CD14-positive monocyte (primary cell): Measurements from ENCODE around the gene MYO7B. TPM values are rescaled to one million over a fixed set of nuclear protein-coding genes. Genes with fewer than 3 reads are reported as not detected.

Experiments
- DNase-seq, 3 donors: peaks; one replicate each; pipeline ENCODE4 v3.0.0-alpha.2; 2011 to 2022
- H2AFZ ChIP-seq: 2 replicates; pipeline ENCODE4 v1.6.0; 2012; ENCODE audit warnings: mild to moderate bottlenecking, low read depth, low read length, inconsistent platforms; ENCODE audit not compliant: insufficient read depth, poor library complexity, severe bottlenecking
- H3K27ac ChIP-seq, 2 donors: 1 replicate in 1 of 2; 2 replicates in 1 of 2; pipeline ENCODE4 v1.5.1; 2012 to 2013; ENCODE audit warnings: low read length in 2 of 2, control low read depth in 1 of 2, inconsistent platforms in 1 of 2, low read depth in 1 of 2, mild to moderate bottlenecking in 1 of 2
- H3K27me3 ChIP-seq, 2 donors: one replicate each; pipeline versions ENCODE4 v1.6.0 to v1.6.1; 2011 to 2013; ENCODE audit warnings: low read length in 2 of 2; ENCODE audit not compliant: control insufficient read depth in 2 of 2, insufficient read depth in 2 of 2
- H3K36me3 ChIP-seq, 2 donors: replicated peaks in 1 of 2; 1 replicate in 1 of 2; 2 replicates in 1 of 2; pipeline versions ENCODE4 v1.5.1 to v1.6.1; 2012 to 2013; ENCODE audit warnings: low read length in 2 of 2, control low read depth in 1 of 2, inconsistent platforms in 1 of 2, mild to moderate bottlenecking in 1 of 2; ENCODE audit not compliant: insufficient read depth in 2 of 2, control insufficient read depth in 1 of 2
- H3K4me1 ChIP-seq, 2 donors: 1 replicate in 1 of 2; 2 replicates in 1 of 2; pipeline versions ENCODE4 v1.5.1 to v1.6.1; 2012 to 2013; ENCODE audit warnings: low read length in 2 of 2, control low read depth in 1 of 2, inconsistent platforms in 1 of 2, mild to moderate bottlenecking in 1 of 2, moderate library complexity in 1 of 2; ENCODE audit not compliant: insufficient read depth in 2 of 2, control insufficient read depth in 1 of 2
- H3K4me2 ChIP-seq: replicated peaks from 2 replicates; pipeline ENCODE3; 2012; ENCODE audit warnings: low read length, moderate library complexity, mild to moderate bottlenecking; ENCODE audit not compliant: poor library complexity, severe bottlenecking; ENCODE audit errors: extremely low read depth
- H3K4me3 ChIP-seq, 3 experiments: fragments of 200-600 bp in 1 of 3; sonication (generic) in 1 of 3; replicated peaks in 1 of 3; 1 replicate in 2 of 3; 2 replicates in 1 of 3; pipeline ENCODE4 v1.5.1; 2011 to 2013; ENCODE audit warnings: low read length in 3 of 3, mild to moderate bottlenecking in 3 of 3, control low read depth in 2 of 3, low read depth in 2 of 3, inconsistent platforms in 1 of 3, moderate library complexity in 1 of 3
- H3K79me2 ChIP-seq: 2 replicates; pipeline ENCODE4 v1.6.0; 2012; ENCODE audit warnings: mild to moderate bottlenecking, control low read depth, inconsistent platforms, low read length, moderate library complexity; ENCODE audit not compliant: insufficient read depth
- H3K9ac ChIP-seq: 2 replicates; pipeline ENCODE4 v1.6.0; 2017; ENCODE audit warnings: low read length, mild to moderate bottlenecking; ENCODE audit not compliant: insufficient read depth, poor library complexity, severe bottlenecking
- H3K9me3 ChIP-seq, 2 donors: replicated peaks in 1 of 2; 1 replicate in 1 of 2; 2 replicates in 1 of 2; pipeline versions ENCODE4 v1.5.1 to v1.6.1; 2012 to 2013; ENCODE audit warnings: low read length in 2 of 2, control low read depth in 1 of 2; ENCODE audit not compliant: control insufficient read depth in 1 of 2, insufficient read depth in 1 of 2
- H4K20me1 ChIP-seq: 2 replicates; pipeline ENCODE4 v1.6.0; 2012; ENCODE audit warnings: mild to moderate bottlenecking, low read length, control low read depth, moderate library complexity; ENCODE audit not compliant: insufficient read depth
- H3K27ac Mint-ChIP-seq, 7 donors: one replicate each; pipeline ENCODE4 v1.8.0; 2020; ENCODE audit warnings: mild to moderate bottlenecking in 7 of 7, mixed read lengths in 7 of 7, moderate library complexity in 6 of 7, inconsistent platforms in 2 of 7
- H3K27me3 Mint-ChIP-seq, 3 donors: one replicate each; pipeline ENCODE4 v1.8.0; 2021 to 2022; ENCODE audit warnings: low read depth in 3 of 3, mild to moderate bottlenecking in 3 of 3, mixed read lengths in 3 of 3, moderate library complexity in 3 of 3, inconsistent platforms in 1 of 3
- H3K36me3 Mint-ChIP-seq, 2 donors: one replicate each; pipeline ENCODE4 v1.8.0; 2020; ENCODE audit warnings: mixed read lengths in 2 of 2, inconsistent platforms in 1 of 2, mild to moderate bottlenecking in 1 of 2
- H3K4me1 Mint-ChIP-seq: one replicate; pipeline ENCODE4 v1.8.0; 2020; ENCODE audit warnings: mild to moderate bottlenecking, mixed read lengths
- H3K4me3 Mint-ChIP-seq, 2 donors: one replicate each; pipeline ENCODE4 v1.8.0; 2020; ENCODE audit warnings: mild to moderate bottlenecking in 2 of 2, mixed read lengths in 2 of 2, moderate library complexity in 1 of 2
- H3K9me3 Mint-ChIP-seq, 7 donors: one replicate each; pipeline ENCODE4 v1.8.0; 2020 to 2022; ENCODE audit warnings: mixed read lengths in 7 of 7, mild to moderate bottlenecking in 6 of 7, moderate library complexity in 6 of 7, inconsistent platforms in 2 of 7
- WGBS: methylation state at CpG from one replicate; pipeline ENCODE4 v1.1.5; 2013; ENCODE audit warnings: missing lambda C conversion rate; ENCODE audit not compliant: insufficient coverage; 5-methylcytosine and 5-hydroxymethylcytosine counted together
- intact Hi-C, 2 donors: fragments of 100-400 bp; cut with micrococcal nuclease; formaldehyde crosslinking; loops; one replicate each; pipeline versions ENCODE4 v1.15.0 to v1.15.1; 2023
- polyA plus RNA-seq, 3 donors: library from polyadenylated mRNA; depleted of rRNA in 1 of 3; unstranded in 2 of 3; stranded (reverse) in 1 of 3; fragments of 300-500 nt in 2 of 3; fragments of >200 nt in 1 of 3; fragmentation: Illumina TruSeq in 2 of 3; gene quantifications; 1 replicate in 2 of 3; 2 replicates in 1 of 3; pipeline ENCODE4 v1.2.3, GENCODE V29; 2012 to 2021
- TF ChIP-seq, protein P1 (sequence below): fragments of 200-600 bp; IDR thresholded peaks from one replicate; pipeline ENCODE4 v1.8.0; 2022; ENCODE audit warnings: antibody characterized with exemption, mild to moderate bottlenecking

Gene MYO7B
- polyA plus RNA-seq, 3 donors, result 7.3 to 9.8 (median 9.0) TPM

DNA sequence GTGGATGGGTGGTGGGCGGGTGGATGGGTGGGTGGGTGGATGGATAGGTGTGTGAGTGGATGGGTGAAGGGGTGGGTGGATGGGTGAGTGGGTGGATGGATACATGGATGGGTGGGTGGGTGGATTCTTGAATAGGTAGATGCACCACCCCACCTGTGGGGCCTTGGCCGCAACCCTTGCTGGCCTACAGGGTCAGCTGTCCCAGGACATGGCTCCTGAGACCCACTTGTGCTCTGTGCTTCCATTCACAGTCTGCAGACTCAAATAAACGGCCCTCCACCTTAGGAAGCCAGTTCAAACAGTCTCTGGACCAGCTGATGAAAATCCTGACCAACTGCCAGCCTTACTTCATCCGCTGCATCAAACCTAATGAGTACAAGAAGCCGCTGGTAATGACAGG lies 54.4 kb downstream of the MYO7B start:
- Histone ChIP-seq H2AFZ (no peak overlapping the region), H3K27me3 (no peaks in the 10 kb centered on the region), H4K20me1 (no peaks in the 10 kb centered on the region), H3K4me1 (no peaks in the 10 kb centered on the region), H3K27ac (no peak overlapping the region), H3K9ac (no peak overlapping the region), H3K9me3 (no peaks in the 10 kb centered on the region), H3K79me2 (no peaks in the 10 kb centered on the region), H3K4me2 (no peak overlapping the region), H3K36me3 (no peaks in the 10 kb centered on the region), H3K4me3 (no peak overlapping the region)
- intact Hi-C loops, result loop anchor here (2.0 kb wide), 1 partner anchor 59 kb away; no protein-coding TSS in a partner anchor
- H3K36me3 Mint-ChIP-seq, result no peaks in the 10 kb centered on the region
- WGBS, result 100% methylated on average over 1 of the region's 5 CpGs
- H3K4me3 Mint-ChIP-seq, result no peak overlapping the region
- peaks cover 0 to under 1% (median 0%) of the 10 kb centered on the region in 7 donors for H3K9me3 Mint-ChIP-seq
- TF ChIP-seq, protein P1, sequence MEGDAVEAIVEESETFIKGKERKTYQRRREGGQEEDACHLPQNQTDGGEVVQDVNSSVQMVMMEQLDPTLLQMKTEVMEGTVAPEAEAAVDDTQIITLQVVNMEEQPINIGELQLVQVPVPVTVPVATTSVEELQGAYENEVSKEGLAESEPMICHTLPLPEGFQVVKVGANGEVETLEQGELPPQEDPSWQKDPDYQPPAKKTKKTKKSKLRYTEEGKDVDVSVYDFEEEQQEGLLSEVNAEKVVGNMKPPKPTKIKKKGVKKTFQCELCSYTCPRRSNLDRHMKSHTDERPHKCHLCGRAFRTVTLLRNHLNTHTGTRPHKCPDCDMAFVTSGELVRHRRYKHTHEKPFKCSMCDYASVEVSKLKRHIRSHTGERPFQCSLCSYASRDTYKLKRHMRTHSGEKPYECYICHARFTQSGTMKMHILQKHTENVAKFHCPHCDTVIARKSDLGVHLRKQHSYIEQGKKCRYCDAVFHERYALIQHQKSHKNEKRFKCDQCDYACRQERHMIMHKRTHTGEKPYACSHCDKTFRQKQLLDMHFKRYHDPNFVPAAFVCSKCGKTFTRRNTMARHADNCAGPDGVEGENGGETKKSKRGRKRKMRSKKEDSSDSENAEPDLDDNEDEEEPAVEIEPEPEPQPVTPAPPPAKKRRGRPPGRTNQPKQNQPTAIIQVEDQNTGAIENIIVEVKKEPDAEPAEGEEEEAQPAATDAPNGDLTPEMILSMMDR, result no peak
- DNase-seq, result no peak
- H3K4me1 Mint-ChIP-seq, result peaks cover 3% of the 10 kb centered on the region
- H3K27me3 Mint-ChIP-seq, result no peaks in the 10 kb centered on the region
- H3K27ac Mint-ChIP-seq, result no peak overlapping the region

DNA sequence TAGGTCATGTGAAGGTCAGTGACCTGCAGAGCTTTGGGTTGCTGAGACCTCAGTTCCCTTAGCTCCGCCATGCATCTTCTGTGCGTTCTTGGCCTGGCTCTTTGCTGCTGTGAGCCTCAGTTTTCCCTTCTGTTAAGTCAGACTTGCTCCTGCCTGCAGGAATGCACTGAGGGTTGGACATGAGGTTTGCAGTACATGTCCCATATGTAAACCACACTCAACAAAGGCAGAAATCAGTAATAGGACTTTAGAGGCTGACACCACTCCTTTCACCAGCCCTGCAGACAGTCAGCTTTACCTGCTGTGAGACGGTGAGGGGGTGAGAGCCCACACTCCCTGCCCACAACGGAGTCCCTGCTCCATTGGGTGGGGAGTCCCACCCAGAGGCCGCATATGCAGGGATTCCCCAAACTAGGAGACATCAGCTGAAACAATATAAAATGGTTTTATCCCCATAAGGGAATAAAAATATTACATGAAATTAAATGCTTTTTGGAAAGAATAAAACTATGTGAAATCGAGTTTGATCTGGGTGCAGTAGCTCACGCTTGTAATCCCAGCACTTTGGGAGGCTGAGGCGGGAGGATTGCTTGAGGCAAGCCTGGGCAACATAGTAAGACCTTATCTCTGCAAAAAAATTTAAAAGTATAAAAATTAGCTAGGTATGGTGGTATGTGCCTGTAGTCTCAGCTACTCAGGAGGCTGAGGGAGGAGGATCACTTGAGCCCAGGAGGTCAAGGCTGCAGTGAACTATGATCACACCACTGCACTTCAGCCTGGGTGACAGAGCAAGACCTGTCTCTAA lies 55.1 kb downstream of the MYO7B start:
- TF ChIP-seq, protein P1, result no peak
- Histone ChIP-seq H3K9ac (no peak overlapping the region), H3K36me3 (no peaks in the 10 kb centered on the region), H3K4me3 (no peak overlapping the region), H3K79me2 (no peaks in the 10 kb centered on the region), H2AFZ (peak overlapping the region; percentile 44), H3K27me3 (no peaks in the 10 kb centered on the region), H3K27ac (no peak overlapping the region), H3K4me1 (no peaks in the 10 kb centered on the region), H3K4me2 (no peak overlapping the region), H4K20me1 (no peaks in the 10 kb centered on the region), H3K9me3 (no peaks in the 10 kb centered on the region)
- peaks cover 3% of the 10 kb centered on the region for H3K4me1 Mint-ChIP-seq
- WGBS, result 98% methylated on average over 2 of the region's 8 CpGs
- no peak overlapping the region for H3K27ac Mint-ChIP-seq
- intact Hi-C loops, result loop anchor here (2.0 kb wide), 1 partner anchor 58 kb away; no protein-coding TSS in a partner anchor
- H3K36me3 Mint-ChIP-seq, result no peaks in the 10 kb centered on the region
- H3K27me3 Mint-ChIP-seq, result no peaks in the 10 kb centered on the region
- no peak for DNase-seq
- no peaks in the 10 kb centered on the region for H3K9me3 Mint-ChIP-seq
- no peak overlapping the region for H3K4me3 Mint-ChIP-seq
